Uterus (tissue), 2 donors: Measurements from ENCODE around the gene VRTN.

Source experiments
- CTCF ChIP-seq, 4 experiments: fragments of 200-600 bp in 2 of 4; fragments of 450-650 bp in 2 of 4; sonication (generic) in 2 of 4; IDR thresholded peaks; one replicate each; pipeline ENCODE4 v1.5.1; 2016 to 2019; ENCODE audit warnings: antibody characterized with exemption in 4 of 4, mild to moderate bottlenecking in 2 of 4, moderate library complexity in 1 of 4
- POLR2A ChIP-seq, 2 donors: fragments of 450-650 bp; IDR thresholded peaks; one replicate each; pipeline ENCODE4 v1.6.1; 2016; ENCODE audit warnings: antibody characterized with exemption in 2 of 2, mild to moderate bottlenecking in 1 of 2, moderate library complexity in 1 of 2

GRCh38 chr14:74391479-74391878, 43.2 kb downstream of the VRTN start:
- TF ChIP-seq CTCF (IDR thresholded peaks at IDR 0.05) (no peak), POLR2A (IDR thresholded peaks at IDR 0.05) (no peak)
